ENCODE data around the gene ZC2HC1C. TPM values are rescaled to one million over a fixed set of nuclear protein-coding genes. Genes with fewer than 3 reads are reported as not detected.

ZC2HC1C gene
- total RNA-seq, 1 experiment from 2014 or later: 1.4 TPM

DNA sequence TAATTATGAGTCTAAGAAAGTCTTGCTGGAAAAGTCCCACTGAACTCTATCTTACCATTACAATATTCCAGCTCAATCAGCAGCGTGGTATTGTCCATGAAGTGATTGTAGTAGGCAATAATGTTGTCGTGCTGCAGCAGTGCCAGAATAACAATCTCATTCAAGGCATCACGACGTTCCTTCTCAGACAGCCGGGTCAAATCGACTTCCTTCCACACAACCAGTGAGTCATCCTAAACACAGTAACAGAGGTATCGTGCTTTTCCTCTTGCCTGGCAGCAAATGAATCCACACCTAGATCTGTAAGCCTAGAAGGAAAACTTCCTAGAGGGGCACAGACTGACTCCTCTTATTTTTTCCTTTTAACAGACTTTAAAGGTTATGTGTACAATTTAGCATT lies 54.5 kb downstream of the ZC2HC1C start:
- Histone ChIP-seq H3K79me2 (ENCODE audit: insufficient read depth, low read length) (no peaks in the 10 kb centered on the region), H3K23ac (ENCODE audit: insufficient read length, low read depth, low read length) (no peak overlapping the region), H3K14ac (ENCODE audit: insufficient read depth, low read length) (no peak overlapping the region), H3K27ac (ENCODE audit: insufficient read length, low read depth, low read length) (no peak overlapping the region), H2BK20ac (ENCODE audit: low read depth, low read length, poor library complexity, severe bottlenecking) (no peak overlapping the region), H3K18ac (ENCODE audit: insufficient read length, low read depth, low read length) (no peak overlapping the region), H3K27me3 (ENCODE audit: insufficient read depth, low read length) (no peaks in the 10 kb centered on the region), H2BK120ac (ENCODE audit: low read depth, low read length, poor library complexity, severe bottlenecking) (no peak overlapping the region), H3T11ph (ENCODE audit: low read length) (no peak overlapping the region), H4K5ac (ENCODE audit: insufficient read length, low read depth, low read length) (no peak overlapping the region), H3K4me1 (ENCODE audit: insufficient read depth, low read length) (no peaks in the 10 kb centered on the region), H2BK5ac (ENCODE audit: insufficient read length, low read length) (no peak overlapping the region), H2BK12ac (ENCODE audit: insufficient read length, low read depth, low read length) (no peak overlapping the region), H3K9me3 (ENCODE audit: control insufficient read depth, low read depth, low read length) (no peaks in the 10 kb centered on the region), H4K8ac (replicated peaks; ENCODE audit: insufficient read length, low read depth, low read length) (no peak overlapping the region), H3K9ac (ENCODE audit: extremely low read depth, insufficient read length, low read length) (no peak overlapping the region), H2AK5ac (ENCODE audit: insufficient read length, low read length) (no peak overlapping the region), H3K56ac (ENCODE audit: insufficient read length, low read depth, low read length) (no peak overlapping the region), H3K23me2 (ENCODE audit: insufficient read length, low read depth, low read length, poor library complexity, severe bottlenecking) (peaks cover 2% of the 10 kb centered on the region), H2AFZ (ENCODE audit: low read length) (no peak overlapping the region), H2BK15ac (ENCODE audit: low read depth, low read length) (no peak overlapping the region), H4K91ac (ENCODE audit: insufficient read length, low read depth, low read length) (no peak overlapping the region), H3K79me1 (ENCODE audit: insufficient read depth, low read depth, low read length, poor library complexity, severe bottlenecking) (no peaks in the 10 kb centered on the region), H4K20me1 (ENCODE audit: control insufficient read depth, insufficient read depth, insufficient read length) (no peaks in the 10 kb centered on the region), H3K4ac (ENCODE audit: low read depth, low read length) (no peak overlapping the region), H3K4me2 (ENCODE audit: insufficient read depth, insufficient read length, low read length) (no peak overlapping the region)
- no peaks in the 10 kb centered on the region for H3K9me3 Mint-ChIP-seq
- peaks cover 12 to 21% of the 10 kb centered on the region in 2 experiments for H3K4me1 Mint-ChIP-seq
- TF ChIP-seq, protein P1, sequence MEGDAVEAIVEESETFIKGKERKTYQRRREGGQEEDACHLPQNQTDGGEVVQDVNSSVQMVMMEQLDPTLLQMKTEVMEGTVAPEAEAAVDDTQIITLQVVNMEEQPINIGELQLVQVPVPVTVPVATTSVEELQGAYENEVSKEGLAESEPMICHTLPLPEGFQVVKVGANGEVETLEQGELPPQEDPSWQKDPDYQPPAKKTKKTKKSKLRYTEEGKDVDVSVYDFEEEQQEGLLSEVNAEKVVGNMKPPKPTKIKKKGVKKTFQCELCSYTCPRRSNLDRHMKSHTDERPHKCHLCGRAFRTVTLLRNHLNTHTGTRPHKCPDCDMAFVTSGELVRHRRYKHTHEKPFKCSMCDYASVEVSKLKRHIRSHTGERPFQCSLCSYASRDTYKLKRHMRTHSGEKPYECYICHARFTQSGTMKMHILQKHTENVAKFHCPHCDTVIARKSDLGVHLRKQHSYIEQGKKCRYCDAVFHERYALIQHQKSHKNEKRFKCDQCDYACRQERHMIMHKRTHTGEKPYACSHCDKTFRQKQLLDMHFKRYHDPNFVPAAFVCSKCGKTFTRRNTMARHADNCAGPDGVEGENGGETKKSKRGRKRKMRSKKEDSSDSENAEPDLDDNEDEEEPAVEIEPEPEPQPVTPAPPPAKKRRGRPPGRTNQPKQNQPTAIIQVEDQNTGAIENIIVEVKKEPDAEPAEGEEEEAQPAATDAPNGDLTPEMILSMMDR (conservative IDR thresholded peaks at IDR 0.05): no peak
- no peak for DNase-seq
- peaks cover 3 to 21% (median 18%) of the 10 kb centered on the region in 3 experiments; a peak in 5 of 7 replicates for H3K36me3 Mint-ChIP-seq (ENCODE audit: insufficient read depth in 1 of 3, low read depth in 3 of 3)
- no peak overlapping the region for H3K27ac Mint-ChIP-seq
- WGBS (ENCODE audit: extremely low coverage, insufficient read length, low lambda C conversion rate): no CpG with 5 or more reads among the region's 7 CpGs
- H3K27me3 Mint-ChIP-seq (ENCODE audit: low read depth): no peaks in the 10 kb centered on the region
- no peak overlapping the region for H3K4me3 Mint-ChIP-seq
